ENCODE results near the gene TMEM187. TPM values are rescaled to one million over a fixed set of nuclear protein-coding genes. Genes with fewer than 3 reads are reported as not detected.

Gene TMEM187
- total RNA-seq, 1 experiment from 2014 or later = 16.6 TPM

DNA sequence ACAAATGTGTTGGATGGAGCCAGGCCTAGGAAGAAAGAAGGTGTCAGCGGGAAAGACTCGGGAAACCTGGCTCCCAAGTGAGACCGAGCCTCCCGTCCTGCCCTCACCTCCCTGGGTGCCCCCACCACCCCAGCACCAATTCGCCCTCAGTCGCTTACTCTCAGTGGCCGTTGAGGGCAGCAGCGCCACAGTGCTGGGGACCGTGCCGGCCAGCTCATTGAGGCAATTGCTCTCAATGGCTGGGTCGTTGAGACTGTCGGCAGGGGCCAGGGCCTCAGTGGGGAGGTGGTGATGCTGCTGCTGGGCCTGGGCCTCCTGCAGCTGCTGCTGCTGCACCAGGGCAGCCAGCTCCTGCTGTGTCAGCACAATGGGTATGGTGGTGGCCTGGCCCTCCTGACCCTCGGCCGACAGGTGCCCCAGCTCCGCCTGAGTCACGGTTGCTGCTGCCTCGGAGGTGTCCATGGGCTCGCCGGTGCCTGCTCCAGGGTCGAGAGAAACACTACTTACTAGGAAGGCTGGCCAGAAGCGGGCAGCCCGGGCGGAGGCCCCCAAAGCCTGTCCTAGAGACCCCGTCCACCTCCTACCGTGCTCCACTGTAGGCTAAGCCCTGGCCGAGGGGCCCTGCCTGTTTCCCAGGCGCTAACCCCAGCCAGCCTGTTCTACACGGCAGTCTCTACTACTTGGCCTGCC lies 20.7 kb upstream of the TMEM187 start:
- no peak for DNase-seq (ENCODE audit: low read depth)
- in situ Hi-C loops (cut with HindIII; ENCODE audit: low pct_unique_long_range_greater_than_20kb, low sequenced_read_pairs) = no loop called here

DNA sequence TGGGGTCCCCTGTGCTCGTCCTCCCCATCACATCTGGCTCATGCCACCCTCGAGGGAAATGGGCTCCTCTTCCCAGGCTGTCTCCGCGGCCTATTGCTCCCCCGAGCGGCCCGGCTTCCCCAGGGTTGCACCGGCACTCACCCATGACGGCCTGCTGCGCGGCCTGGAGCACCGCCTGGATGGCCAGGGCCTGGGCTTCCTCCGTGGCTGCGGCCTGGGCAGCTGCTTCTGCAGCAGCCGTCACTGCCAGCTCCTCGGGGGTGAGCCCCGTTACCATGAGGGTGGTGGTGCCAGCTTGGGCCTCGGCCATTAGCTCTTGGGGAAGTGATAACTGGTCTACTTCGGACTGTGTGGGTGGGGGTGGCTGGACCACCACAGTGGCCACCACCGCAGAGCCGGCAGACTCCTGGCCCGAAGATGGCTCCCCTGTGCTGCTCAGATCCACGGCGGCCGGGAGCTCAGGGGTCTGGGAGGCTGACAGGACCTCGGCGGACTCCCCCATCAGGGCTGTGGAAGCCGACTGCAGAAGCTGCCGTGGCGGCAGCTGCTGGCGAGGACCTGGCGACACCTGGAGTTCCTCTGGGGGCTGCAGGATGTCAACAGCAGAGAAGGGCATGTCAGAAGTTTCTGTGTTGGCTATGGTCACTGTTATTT lies 20.1 kb upstream of the TMEM187 start:
- no peak for DNase-seq (ENCODE audit: low read depth)
- in situ Hi-C loops (cut with HindIII; ENCODE audit: low pct_unique_long_range_greater_than_20kb, low sequenced_read_pairs) = no loop called here

DNA sequence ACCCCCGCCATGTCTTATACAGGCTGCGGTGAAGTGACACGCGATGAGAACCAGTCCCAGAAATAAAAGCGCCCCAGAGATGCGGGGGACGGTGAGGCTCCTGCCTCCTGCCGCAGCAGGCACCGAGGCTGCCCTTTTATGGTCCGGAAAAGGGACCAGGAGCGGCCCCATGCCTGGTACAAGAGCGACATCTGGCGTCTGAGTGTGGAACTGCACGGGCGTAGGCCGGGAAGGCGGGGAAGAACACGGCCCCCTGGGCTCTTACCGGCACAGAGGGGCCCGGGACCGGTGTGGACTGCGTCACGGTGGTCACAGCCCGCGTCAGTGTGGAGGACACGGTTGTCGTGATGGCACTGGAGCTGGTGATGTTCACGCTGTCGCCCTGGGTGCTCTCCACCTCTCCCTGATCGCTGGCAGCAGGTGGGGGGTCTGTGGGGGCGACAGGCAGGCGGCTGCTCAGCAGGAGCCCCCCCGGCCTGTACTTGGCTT lies 19.2 kb upstream of the TMEM187 start:
- in situ Hi-C loops (cut with HindIII; ENCODE audit: low pct_unique_long_range_greater_than_20kb, low sequenced_read_pairs) = no loop called here
- DNase-seq (ENCODE audit: low read depth) = peak; percentile 34

DNA sequence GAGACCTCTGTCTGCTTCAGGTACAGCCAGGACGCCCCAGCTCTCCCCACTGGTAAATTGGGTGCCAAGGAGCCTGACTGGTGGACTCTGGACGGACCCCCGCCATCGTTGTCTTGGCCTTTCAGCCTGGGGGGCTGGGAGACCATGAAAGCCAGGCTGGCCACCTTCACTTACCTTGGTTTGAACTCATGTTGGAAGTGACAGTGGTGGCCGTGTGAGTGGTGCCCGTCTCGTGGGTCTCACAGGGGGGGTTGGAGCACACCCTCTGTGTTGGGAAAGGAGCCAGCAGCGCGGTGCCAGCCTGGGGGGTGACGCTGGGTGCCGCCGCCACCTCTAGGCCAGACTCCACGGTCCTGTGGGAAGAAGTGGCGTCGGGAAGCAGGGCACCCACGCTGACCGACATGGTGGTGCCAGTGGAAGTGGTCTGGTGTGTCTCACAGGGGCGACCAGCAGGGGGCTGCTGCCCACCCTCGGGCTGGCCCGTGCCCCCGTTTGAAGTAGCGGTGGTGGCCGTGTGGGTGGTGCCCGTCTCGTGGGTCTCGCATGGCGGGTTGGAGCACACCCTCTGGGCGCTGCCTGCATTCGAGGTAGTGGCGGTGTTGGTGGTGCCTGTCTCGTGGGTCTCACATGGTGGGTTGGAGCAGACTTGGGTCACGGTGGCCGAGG lies 18.5 kb upstream of the TMEM187 start:
- in situ Hi-C loops (cut with HindIII; ENCODE audit: low pct_unique_long_range_greater_than_20kb, low sequenced_read_pairs) = no loop called here
- no peak for DNase-seq (ENCODE audit: low read depth)

DNA sequence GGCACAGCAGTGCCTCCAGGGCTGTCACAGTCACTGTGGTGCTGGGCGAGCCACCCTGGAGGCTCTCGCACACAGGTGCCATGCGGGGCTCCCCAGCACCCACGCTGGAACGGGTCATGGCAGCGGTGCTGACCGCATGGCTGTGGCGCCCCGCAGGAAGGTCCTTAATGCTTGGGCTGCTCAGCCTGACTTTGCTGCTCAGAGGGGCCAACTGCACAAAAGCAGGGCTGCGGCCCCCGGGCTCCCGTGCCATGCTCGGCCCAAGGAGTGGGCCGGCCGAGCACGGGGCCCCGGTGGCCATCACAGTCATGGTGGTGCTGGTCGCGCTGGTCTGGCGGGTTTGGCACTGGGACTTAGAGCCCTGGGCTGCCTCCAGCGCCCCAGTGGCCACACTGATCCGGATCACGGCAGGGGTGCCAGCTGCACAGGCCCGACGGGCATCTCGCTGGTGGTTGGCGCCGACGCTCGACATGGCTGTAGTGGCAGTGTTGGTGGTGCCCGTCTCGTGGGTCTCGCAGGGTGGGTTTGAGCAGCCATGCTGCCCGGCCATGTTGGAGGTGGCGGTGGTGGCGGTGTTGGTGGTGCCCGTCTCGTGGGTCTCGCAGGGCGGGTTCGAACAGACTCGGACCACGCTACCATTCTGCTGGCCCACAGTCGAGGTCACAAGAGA lies 17.9 kb upstream of the TMEM187 start:
- in situ Hi-C loops (cut with HindIII; ENCODE audit: low pct_unique_long_range_greater_than_20kb, low sequenced_read_pairs) = no loop called here
- DNase-seq (ENCODE audit: low read depth) = no peak

DNA sequence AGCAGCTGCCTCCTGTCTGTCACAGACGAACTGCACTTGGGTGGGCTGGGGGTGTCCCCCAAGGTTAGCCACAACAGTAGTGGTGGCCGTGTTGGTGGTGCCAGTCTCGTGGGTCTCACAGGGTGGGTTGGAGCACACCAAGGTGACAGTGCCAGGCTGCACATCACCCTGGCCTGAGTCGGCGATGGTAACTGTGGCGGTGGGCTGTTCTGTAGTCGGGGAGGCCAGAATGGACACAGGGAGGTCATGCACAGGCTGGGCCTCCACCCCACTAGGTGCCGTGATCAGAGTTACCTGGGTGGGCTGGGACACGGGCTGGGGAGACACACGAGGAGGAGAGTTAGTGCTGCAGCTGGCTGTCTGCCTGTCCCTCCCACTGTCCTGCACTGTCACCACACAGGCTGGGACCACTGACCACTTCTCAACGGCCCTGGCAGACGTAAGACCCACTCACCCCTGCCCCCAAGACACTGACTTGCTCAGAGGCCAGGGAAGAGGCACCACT lies 17.3 kb upstream of the TMEM187 start:
- in situ Hi-C loops (cut with HindIII; ENCODE audit: low pct_unique_long_range_greater_than_20kb, low sequenced_read_pairs) = no loop called here
- no peak for DNase-seq (ENCODE audit: low read depth)

DNA sequence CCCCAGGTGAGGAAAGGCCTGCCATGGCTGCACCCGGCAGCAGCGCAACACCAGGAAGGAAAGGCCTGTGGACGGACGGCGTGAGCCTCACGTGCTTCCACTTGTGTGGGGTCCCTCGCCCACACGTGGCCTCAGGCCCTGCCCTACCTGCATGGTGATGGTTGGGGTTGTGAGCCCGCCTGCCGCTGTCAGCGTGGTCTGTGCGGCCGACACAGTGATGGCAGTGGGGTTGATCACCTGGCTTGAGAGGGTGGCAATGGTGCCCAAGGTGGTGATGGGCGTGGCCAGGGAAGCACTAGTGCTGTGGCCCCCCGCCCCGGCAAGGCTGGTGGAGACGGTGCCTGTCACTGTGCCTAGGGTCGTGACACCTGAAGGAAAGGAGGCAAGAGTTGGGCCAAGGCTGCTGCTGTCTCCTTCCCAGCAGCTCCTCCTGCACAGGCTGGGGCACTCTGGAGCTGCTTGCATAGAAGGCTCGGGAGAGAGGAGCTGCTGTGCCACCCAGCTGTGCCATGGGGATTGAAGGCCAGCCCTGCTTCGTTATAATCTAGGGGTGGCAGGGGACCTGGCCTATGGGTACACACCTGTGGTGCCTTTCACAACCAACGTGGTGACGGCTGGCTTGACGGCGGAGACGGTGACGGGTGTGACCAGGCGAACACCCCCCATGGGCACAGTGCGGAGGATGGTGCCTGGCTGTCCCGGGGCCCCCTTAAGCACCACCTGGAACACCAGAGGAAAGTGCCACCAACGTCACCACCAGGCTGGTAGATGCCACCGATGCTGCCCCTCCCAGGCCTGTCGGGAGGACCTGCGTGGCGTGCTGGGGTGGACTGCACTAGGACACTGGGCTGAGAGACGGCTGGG lies 16.3 kb upstream of the TMEM187 start:
- in situ Hi-C loops (cut with HindIII; ENCODE audit: low pct_unique_long_range_greater_than_20kb, low sequenced_read_pairs) = no loop called here

DNA sequence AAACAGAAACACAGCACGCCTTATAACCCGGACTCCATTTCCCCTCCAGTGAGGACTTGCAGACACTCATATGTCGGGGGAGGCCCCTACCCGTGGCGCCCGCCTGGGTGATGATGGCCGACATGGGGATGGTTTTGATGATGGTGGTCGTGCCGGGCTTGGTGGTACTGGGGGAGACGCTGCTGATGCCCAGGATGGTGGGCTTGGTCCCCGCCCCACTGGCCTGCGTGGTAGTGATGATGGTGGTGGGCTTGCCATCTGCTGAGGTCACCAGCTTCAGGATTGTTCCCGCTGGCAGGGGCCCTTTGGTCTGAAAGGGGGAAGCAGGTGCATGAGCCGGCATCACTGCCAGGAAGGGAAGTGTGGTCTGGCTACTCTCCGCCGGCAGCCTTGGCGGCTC lies 15.3 kb upstream of the TMEM187 start:
- DNase-seq (ENCODE audit: low read depth) = no peak
- in situ Hi-C loops (cut with HindIII; ENCODE audit: low pct_unique_long_range_greater_than_20kb, low sequenced_read_pairs) = no loop called here

More for the DNA sequence above, 16.3 kb upstream of the TMEM187 start:
- DNase-seq (ENCODE audit: low read depth) = no peak

DNA sequence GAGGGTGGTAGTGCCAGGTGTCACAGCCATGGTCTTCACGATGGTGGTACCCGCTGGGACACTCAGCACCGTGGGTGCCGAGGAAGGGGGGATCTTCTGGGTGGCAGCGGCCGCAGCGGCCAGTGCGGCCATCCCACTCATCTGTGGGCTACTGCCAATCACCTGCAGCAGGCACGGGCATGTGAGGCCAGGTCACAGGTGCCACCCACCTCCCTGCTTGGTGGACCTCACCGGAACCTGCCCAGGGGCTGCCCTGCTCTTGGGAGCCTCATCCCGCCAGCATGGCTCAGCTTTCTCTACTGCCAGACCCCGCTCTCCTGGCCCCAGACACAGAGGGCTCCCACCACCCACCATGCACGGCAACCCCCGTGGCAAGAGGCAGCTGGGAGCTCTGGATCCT lies 13.9 kb upstream of the TMEM187 start:
- in situ Hi-C loops (cut with HindIII; ENCODE audit: low pct_unique_long_range_greater_than_20kb, low sequenced_read_pairs) = no loop called here
- DNase-seq (ENCODE audit: low read depth) = no peak

DNA sequence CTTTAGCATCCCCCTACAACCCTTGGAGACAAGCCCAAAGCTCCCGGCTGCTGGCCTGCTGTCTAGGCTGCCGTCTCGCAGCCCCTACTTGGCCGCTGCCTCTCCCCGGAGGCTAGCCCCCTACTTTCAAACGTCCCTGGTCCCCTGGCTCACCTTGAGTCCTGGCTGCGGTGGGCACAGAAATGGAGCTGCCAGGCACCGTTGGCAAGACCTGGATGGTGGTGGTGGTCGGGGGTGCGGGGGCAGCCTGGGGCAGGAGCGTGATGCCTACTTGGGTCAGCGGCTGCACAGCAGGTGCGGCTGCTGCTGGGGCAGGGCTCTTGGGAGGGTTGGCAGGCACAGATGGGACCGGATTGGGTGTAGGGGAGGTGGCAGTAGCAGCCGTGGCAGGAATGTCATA lies 12.9 kb upstream of the TMEM187 start:
- in situ Hi-C loops (cut with HindIII; ENCODE audit: low pct_unique_long_range_greater_than_20kb, low sequenced_read_pairs) = no loop called here
- no peak for DNase-seq (ENCODE audit: low read depth)

DNA sequence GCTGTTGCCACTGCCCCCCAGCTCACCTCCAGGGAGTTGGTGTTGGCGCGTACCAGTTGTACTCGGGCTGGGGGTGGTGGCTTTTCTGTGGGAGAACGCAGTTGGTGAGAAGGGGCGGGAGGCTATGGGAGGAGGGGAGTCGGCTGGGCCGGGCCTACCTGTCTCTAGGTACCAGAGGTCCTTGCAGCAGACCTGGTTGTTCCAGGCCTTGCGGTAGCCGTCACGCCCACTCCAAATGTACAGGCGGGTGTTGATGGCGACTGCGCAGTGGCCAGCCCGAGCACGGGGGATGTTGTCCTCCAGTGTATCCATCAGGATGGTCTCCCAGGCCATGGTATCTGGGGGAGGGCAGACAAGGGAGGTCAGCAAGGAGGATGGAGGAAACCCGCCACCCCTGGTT lies 12.5 kb upstream of the TMEM187 start:
- in situ Hi-C loops (cut with HindIII; ENCODE audit: low pct_unique_long_range_greater_than_20kb, low sequenced_read_pairs) = no loop called here
- DNase-seq (ENCODE audit: low read depth) = no peak

DNA sequence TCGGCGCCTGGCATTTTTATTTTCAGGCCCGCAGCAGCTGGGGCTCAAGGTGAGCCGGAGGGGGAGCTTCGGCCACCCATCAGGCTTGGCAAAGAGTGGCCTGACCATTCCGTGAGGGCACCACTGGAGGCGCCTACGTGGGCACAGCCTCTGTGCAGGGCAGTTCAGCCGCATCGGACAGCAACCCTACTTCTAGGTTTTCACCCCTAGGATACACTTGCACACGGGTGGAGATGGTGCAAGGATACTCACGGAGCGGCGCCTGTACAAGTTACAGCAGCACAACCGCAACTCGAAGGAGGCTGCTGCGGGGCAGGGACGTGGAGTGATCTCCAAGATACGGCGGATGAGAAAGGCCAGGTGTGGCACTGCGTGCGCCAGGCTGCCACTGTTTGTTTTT lies 11.8 kb upstream of the TMEM187 start:
- DNase-seq (ENCODE audit: low read depth) = no peak
- in situ Hi-C loops (cut with HindIII; ENCODE audit: low pct_unique_long_range_greater_than_20kb, low sequenced_read_pairs) = no loop called here

DNA sequence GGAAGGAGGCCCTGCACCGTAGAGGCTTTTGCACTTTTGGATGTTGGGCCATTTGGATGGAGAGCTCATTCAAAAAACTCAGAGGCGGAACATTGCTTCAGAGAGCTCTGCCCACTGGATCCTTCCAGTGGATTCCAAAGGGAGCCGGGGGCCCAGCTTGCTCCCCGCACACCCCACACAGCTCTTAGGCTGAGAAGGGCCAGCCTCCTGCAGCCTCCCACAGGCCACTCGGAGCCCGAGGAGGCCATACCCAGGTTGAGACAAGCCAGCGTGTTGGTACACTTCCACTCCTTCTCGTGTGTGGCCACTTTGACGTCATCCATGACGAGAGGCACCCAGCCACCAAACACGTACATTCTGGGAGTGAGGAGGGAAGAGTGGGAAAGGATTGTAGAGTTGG lies 11.3 kb upstream of the TMEM187 start:
- DNase-seq (ENCODE audit: low read depth) = no peak

DNA sequence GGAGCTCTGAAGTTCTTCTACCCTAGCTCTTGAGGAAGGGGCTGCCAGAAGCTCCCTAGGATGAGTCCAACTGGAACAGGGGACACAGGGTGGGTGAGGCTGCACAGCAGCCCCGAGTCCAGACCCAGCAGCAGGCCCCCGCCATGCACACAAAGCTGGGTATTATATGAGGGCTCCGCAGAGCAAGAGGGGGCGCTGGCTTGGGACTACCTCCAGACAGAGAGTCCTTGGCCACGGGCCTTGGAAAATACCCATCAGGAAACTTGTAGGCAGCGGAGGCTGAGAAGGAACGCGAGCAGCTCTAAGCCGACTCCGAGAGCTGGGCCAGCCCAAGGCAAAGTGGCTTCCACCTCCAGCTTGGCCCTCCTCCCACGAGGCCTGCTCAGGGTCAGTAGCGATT lies 9.0 kb upstream of the TMEM187 start:
- no peak for DNase-seq (ENCODE audit: low read depth)
- in situ Hi-C loops (cut with HindIII; ENCODE audit: low pct_unique_long_range_greater_than_20kb, low sequenced_read_pairs) = no loop called here

More for the DNA sequence above, 11.3 kb upstream of the TMEM187 start:
- in situ Hi-C loops (cut with HindIII; ENCODE audit: low pct_unique_long_range_greater_than_20kb, low sequenced_read_pairs) = no loop called here

DNA sequence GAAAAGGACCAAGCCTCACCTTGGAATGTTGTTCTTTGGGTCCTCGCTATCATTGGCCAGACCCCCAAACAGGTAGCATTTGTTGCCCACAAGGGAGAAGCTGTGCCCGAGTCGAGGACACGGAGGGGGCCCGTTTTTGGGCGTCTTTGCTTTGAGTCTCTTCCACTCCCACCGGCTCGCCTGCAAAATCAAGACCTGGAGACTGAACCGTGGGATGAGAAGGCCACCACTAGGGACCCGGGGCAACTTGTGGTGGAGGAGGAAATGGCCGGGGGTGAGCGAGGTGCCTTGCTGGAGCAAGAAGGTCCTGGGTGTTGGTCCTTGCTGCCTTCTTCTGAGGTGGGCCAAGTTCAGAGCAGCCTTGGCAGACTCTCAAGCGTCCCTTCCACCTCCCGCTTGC lies 8.4 kb upstream of the TMEM187 start:
- in situ Hi-C loops (cut with HindIII; ENCODE audit: low pct_unique_long_range_greater_than_20kb, low sequenced_read_pairs) = no loop called here
- no peak for DNase-seq (ENCODE audit: low read depth)

DNA sequence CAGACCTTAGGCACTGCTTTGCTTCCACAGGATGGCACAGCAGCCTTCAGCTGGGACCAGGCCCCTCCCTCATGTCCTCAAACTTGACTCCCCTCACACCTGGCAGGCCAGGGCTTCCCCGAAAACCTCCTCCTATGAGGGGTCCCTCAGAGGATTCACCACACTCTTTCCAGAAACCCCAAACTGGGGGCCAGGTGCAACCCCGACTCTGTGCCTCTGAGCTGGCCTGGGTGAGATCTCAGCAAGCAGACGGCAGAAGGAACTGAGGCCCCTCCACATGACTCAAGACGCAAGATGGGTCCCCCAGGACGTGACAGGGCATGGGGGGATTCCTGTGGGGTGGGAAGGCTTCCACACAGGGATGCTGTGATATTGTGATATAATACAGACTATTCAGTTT lies 7.1 kb upstream of the TMEM187 start:
- DNase-seq (ENCODE audit: low read depth) = no peak
- in situ Hi-C loops (cut with HindIII; ENCODE audit: low pct_unique_long_range_greater_than_20kb, low sequenced_read_pairs) = no loop called here

DNA sequence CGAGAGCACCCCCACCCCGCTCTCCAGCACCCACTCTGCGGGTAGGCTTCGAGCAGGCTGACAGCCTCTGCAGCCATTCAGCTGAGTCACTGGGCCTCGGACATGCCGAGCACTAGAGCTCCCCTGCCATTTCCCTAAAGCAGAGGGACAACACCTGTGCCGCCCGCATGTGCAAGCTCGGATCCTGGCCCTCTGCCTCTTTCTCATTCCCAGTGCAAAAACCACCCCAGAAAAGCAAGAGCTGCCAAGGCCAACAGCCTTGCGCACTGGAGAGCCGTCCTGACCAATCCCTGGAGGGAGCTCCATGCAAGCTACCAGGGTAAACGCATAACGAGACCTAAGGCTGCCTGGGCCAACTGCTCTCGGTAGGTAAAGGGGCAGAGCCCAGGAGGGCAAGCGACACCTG lies 6.3 kb upstream of the TMEM187 start:
- in situ Hi-C loops (cut with HindIII; ENCODE audit: low pct_unique_long_range_greater_than_20kb, low sequenced_read_pairs) = no loop called here
- no peak for DNase-seq (ENCODE audit: low read depth)

Data from Caki2 (cell line).